K562 (cell line): Measurements from ENCODE around the gene ARL3. TPM values are rescaled to one million over a fixed set of nuclear protein-coding genes. Genes with fewer than 3 reads are reported as not detected.
A peak's percentile ranks its signal among the peaks of the same experiment; 100 is the strongest.

Source experiments
- EP300 ChIP-seq: IDR thresholded peaks from 2 replicates; pipeline ENCODE4 v1.6.1; 2012; ENCODE audit warnings: low read length, improper control_type of control experiment
- FOXA3 ChIP-seq, 2 experiments: fragments of 450-650 bp in 1 of 2; sonication (generic) in 1 of 2; formaldehyde crosslinking; IDR thresholded peaks in 1 of 2; conservative IDR thresholded peaks in 1 of 2; 2 replicates each; pipeline versions ENCODE4 v1.4.0 to v1.8.0; 2020 to 2022; ENCODE audit warnings: mild to moderate bottlenecking in 2 of 2, missing genetic modification reagents in 1 of 2
- HLTF ChIP-seq: fragments of 450-650 bp; IDR thresholded peaks from 2 replicates; pipeline ENCODE4 v1.6.1; 2016
- NR1H2 ChIP-seq: sonication (generic); formaldehyde crosslinking; IDR thresholded peaks from 2 replicates; pipeline ENCODE4 v1.4.0; 2020; ENCODE audit warnings: mild to moderate bottlenecking, missing genetic modification reagents
- PCBP1 ChIP-seq: fragments of 200-400 bp; formaldehyde crosslinking; IDR thresholded peaks from 2 replicates; pipeline ENCODE4 v1.6.1; 2018; ENCODE audit warnings: mild to moderate bottlenecking, low read depth, low read length; ENCODE audit not compliant: poor library complexity, severe bottlenecking
- POLR2A ChIP-seq: fragments of 450-650 bp; conservative IDR thresholded peaks from 2 replicates; pipeline ENCODE4 v1.6.1; 2016
- RBM15 ChIP-seq: fragments of 200-400 bp; formaldehyde crosslinking; IDR thresholded peaks from 2 replicates; pipeline ENCODE4 v1.6.1; 2018; ENCODE audit warnings: mild to moderate bottlenecking, low read length, moderate library complexity; ENCODE audit not compliant: insufficient read depth
- RNF2 ChIP-seq: sonication (generic); IDR thresholded peaks from 2 replicates; pipeline ENCODE4 v1.6.1; 2016
- SP2 ChIP-seq: IDR thresholded peaks from 2 replicates; pipeline ENCODE4 v1.6.1; 2011; ENCODE audit warnings: mild to moderate bottlenecking, low read depth, low read length, moderate library complexity; ENCODE audit not compliant: poor library complexity, severe bottlenecking; ENCODE audit errors: extremely low read depth
- TAF15 ChIP-seq: fragments of 200-400 bp; formaldehyde crosslinking; IDR thresholded peaks from 2 replicates; pipeline ENCODE4 v1.6.1; 2017; ENCODE audit warnings: mild to moderate bottlenecking, low read depth, low read length, moderate library complexity
- ZSCAN29 ChIP-seq: fragments of 450-650 bp; IDR thresholded peaks from 2 replicates; pipeline ENCODE4 v1.6.1; 2017
- polyA plus RNA-seq, 8 experiments: library from polyadenylated mRNA; depleted of rRNA in 4 of 8; stranded (reverse) in 5 of 8; unstranded in 3 of 8; fragments of >200 nt; fragmentation: Nextera tagmentation in 2 of 8; fragmentation: Illumina TruSeq in 1 of 8; extraction: Ambion mirVana in 2 of 8; extraction: Trizol in 1 of 8; gene quantifications; 2 replicates each; pipeline versions ENCODE4 v1.2.1 to v1.2.3, GENCODE V29; 2011 to 2014; ENCODE audit warnings: inconsistent platforms in 1 of 8, missing spikeins in 1 of 8
- total RNA-seq, 7 experiments: library from RNA; depleted of rRNA in 6 of 7; stranded (reverse); fragments of >200 nt in 6 of 7; fragmentation: Illumina TruSeq in 2 of 7; extraction: Trizol in 2 of 7; gene quantifications; 2 replicates each; pipeline versions ENCODE4 v1.2.1 to v1.2.3, GENCODE V29; 2011 to 2021; ENCODE audit warnings: low replicate concordance in 1 of 7
- TF ChIP-seq, protein P1 (sequence below): fragments of 250-450 bp; sonication (Bioruptor Pico); IDR thresholded peaks from 2 replicates; pipeline ENCODE4 v1.4.0; 2020
- TF ChIP-seq, protein P2 (sequence below): fragments of 250-450 bp; sonication (Bioruptor Pico); IDR thresholded peaks from 2 replicates; pipeline ENCODE4 v1.8.0; 2022; ENCODE audit warnings: inconsistent platforms
- TF ChIP-seq, protein P3 (sequence below): fragments of 450-650 bp; IDR thresholded peaks from 2 replicates; pipeline ENCODE4 v1.6.1; 2016; ENCODE audit warnings: mild to moderate bottlenecking
- TF ChIP-seq, protein P4 (sequence below): IDR thresholded peaks from 3 replicates; pipeline ENCODE4 v1.6.1; 2011; ENCODE audit warnings: borderline replicate concordance, mild to moderate bottlenecking, moderate library complexity; ENCODE audit not compliant: insufficient read length; ENCODE audit errors: extremely low read depth
- TF ChIP-seq, protein P5 (sequence below): fragments of 450-650 bp; formaldehyde crosslinking; IDR thresholded peaks from 2 replicates; pipeline ENCODE4 v1.4.0; 2022; ENCODE audit warnings: mild to moderate bottlenecking, moderate library complexity
- TF ChIP-seq, protein P6 (sequence below): fragments of 450-650 bp; IDR thresholded peaks from 2 replicates; pipeline ENCODE4 v1.6.1; 2016; ENCODE audit warnings: missing biosample characterization, missing genetic modification characterization

The ARL3 gene
- total and polyA plus RNA-seq, 9 of the 15 experiments (the other 6 are each of a cell fraction or from before 2014, with no cell fraction given), result 2.9 to 8.9 (median 4.8) TPM

DNA sequence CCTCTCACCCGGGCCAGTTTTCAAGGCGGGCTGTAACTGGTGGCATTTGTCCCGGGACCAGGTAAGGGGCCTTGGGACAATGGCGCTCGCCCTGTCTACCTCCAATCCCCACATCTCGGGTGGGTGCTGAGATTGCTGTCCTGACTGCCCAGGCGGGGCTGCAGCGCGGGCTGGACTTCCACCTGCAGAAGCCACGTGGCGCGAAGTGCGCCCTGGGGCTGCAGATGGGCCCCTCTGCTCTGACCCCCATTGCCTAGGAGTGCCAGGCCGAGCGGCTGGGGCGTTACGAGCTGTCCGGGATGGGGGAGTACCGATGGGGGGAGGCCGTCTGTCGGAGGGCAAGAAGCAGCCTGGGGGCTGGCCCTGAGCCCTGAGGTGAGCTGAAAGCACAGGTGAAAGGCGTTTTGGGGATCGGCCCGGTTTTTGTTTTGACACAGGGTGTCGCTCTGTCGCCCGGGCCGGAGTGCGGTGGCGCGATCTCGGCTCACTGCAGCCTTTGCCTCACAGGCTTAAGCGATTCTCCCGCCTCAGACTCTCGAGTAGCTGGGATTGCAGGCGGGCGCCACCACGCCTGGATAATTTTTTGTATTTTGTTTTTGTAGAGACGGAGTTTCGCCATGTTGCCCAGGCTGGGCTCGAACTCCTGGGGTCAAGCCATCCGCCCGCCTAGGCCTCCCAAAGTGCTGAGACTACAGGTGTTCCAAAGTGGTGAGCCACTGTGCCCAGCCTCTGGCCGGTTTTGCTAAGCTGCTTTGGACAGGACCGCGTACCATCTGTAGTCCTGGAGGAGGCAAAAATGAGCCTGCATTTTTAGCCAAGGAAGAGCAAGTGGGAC is 641 bp upstream of the ARL3 start, which contains the start of gene SFXN2 (continued):
- TF ChIP-seq RBM15 (no peak), NR1H2 (CRISPR knock-in tag) (no peak), POLR2A (peak; percentile 80), PCBP1 (no peak), ZSCAN29 (no peak), HLTF (no peak), RNF2 (peak; percentile 31; the same call in 1 of the 2 replicates), EP300 (no peak), SP2 (no peak), TAF15 (no peak), FOXA3 (CRISPR knock-in tag; conservative IDR thresholded peaks at IDR 0.05 in 1 of 2, IDR thresholded peaks at IDR 0.05 in 1 of 2) (no peak)
- TF ChIP-seq, protein P1, sequence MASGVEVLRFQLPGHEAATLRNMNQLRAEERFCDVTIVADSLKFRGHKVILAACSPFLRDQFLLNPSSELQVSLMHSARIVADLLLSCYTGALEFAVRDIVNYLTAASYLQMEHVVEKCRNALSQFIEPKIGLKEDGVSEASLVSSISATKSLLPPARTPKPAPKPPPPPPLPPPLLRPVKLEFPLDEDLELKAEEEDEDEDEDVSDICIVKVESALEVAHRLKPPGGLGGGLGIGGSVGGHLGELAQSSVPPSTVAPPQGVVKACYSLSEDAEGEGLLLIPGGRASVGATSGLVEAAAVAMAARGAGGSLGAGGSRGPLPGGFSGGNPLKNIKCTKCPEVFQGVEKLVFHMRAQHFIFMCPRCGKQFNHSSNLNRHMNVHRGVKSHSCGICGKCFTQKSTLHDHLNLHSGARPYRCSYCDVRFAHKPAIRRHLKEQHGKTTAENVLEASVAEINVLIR, result no peak
- TF ChIP-seq, protein P2, sequence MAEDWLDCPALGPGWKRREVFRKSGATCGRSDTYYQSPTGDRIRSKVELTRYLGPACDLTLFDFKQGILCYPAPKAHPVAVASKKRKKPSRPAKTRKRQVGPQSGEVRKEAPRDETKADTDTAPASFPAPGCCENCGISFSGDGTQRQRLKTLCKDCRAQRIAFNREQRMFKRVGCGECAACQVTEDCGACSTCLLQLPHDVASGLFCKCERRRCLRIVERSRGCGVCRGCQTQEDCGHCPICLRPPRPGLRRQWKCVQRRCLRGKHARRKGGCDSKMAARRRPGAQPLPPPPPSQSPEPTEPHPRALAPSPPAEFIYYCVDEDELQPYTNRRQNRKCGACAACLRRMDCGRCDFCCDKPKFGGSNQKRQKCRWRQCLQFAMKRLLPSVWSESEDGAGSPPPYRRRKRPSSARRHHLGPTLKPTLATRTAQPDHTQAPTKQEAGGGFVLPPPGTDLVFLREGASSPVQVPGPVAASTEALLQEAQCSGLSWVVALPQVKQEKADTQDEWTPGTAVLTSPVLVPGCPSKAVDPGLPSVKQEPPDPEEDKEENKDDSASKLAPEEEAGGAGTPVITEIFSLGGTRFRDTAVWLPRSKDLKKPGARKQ (CRISPR knock-in tag), result no peak
- TF ChIP-seq, protein P3, sequence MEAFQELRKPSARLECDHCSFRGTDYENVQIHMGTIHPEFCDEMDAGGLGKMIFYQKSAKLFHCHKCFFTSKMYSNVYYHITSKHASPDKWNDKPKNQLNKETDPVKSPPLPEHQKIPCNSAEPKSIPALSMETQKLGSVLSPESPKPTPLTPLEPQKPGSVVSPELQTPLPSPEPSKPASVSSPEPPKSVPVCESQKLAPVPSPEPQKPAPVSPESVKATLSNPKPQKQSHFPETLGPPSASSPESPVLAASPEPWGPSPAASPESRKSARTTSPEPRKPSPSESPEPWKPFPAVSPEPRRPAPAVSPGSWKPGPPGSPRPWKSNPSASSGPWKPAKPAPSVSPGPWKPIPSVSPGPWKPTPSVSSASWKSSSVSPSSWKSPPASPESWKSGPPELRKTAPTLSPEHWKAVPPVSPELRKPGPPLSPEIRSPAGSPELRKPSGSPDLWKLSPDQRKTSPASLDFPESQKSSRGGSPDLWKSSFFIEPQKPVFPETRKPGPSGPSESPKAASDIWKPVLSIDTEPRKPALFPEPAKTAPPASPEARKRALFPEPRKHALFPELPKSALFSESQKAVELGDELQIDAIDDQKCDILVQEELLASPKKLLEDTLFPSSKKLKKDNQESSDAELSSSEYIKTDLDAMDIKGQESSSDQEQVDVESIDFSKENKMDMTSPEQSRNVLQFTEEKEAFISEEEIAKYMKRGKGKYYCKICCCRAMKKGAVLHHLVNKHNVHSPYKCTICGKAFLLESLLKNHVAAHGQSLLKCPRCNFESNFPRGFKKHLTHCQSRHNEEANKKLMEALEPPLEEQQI, result no peak
- TF ChIP-seq, protein P4, sequence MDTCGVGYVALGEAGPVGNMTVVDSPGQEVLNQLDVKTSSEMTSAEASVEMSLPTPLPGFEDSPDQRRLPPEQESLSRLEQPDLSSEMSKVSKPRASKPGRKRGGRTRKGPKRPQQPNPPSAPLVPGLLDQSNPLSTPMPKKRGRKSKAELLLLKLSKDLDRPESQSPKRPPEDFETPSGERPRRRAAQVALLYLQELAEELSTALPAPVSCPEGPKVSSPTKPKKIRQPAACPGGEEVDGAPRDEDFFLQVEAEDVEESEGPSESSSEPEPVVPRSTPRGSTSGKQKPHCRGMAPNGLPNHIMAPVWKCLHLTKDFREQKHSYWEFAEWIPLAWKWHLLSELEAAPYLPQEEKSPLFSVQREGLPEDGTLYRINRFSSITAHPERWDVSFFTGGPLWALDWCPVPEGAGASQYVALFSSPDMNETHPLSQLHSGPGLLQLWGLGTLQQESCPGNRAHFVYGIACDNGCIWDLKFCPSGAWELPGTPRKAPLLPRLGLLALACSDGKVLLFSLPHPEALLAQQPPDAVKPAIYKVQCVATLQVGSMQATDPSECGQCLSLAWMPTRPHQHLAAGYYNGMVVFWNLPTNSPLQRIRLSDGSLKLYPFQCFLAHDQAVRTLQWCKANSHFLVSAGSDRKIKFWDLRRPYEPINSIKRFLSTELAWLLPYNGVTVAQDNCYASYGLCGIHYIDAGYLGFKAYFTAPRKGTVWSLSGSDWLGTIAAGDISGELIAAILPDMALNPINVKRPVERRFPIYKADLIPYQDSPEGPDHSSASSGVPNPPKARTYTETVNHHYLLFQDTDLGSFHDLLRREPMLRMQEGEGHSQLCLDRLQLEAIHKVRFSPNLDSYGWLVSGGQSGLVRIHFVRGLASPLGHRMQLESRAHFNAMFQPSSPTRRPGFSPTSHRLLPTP, result no peak
- TF ChIP-seq, protein P5, sequence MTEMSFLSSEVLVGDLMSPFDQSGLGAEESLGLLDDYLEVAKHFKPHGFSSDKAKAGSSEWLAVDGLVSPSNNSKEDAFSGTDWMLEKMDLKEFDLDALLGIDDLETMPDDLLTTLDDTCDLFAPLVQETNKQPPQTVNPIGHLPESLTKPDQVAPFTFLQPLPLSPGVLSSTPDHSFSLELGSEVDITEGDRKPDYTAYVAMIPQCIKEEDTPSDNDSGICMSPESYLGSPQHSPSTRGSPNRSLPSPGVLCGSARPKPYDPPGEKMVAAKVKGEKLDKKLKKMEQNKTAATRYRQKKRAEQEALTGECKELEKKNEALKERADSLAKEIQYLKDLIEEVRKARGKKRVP (CRISPR knock-in tag), result no peak
- TF ChIP-seq, protein P6, sequence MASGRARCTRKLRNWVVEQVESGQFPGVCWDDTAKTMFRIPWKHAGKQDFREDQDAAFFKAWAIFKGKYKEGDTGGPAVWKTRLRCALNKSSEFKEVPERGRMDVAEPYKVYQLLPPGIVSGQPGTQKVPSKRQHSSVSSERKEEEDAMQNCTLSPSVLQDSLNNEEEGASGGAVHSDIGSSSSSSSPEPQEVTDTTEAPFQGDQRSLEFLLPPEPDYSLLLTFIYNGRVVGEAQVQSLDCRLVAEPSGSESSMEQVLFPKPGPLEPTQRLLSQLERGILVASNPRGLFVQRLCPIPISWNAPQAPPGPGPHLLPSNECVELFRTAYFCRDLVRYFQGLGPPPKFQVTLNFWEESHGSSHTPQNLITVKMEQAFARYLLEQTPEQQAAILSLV (tag), result no peak
